OCI-LY7 (cell line): ENCODE data around the gene STH. TPM values are rescaled to one million over a fixed set of nuclear protein-coding genes. Genes with fewer than 3 reads are reported as not detected.

ENCODE experiments used
- BruUV-seq: library from RNA; stranded (reverse); fragments of 400-500 nt; replicated peaks from 2 replicates; lab custom pipeline; 2021; lab: Mats Ljungman, UMichigan
- CTCF ChIA-PET: fragments of 300-600 bp; sonication (Branson Sonifier 250); formaldehyde crosslinking; loops from one replicate; lab custom pipeline; 2022; ENCODE audit warnings: antibody characterized with exemption; ENCODE audit not compliant: unreplicated experiment; lab: Charles Lee
- POLR2A ChIA-PET: fragments of 300-600 bp; sonication (Branson Sonifier 250); formaldehyde crosslinking; loops from one replicate; lab custom pipeline; 2022; ENCODE audit warnings: antibody characterized with exemption; lab: Charles Lee
- DNase-seq: peaks from one replicate; pipeline ENCODE4 v3.0.0-alpha.2; 2015; ENCODE audit warnings: low spot score
- H2AFZ ChIP-seq: fragments of 200-600 bp; sonication (generic), shearing (Covaris generic); 2 replicates; pipeline ENCODE4 v1.6.1; 2014; ENCODE audit warnings: mild to moderate bottlenecking, antibody characterized with exemption, low read length, moderate library complexity
- H3K27ac ChIP-seq: fragments of 200-600 bp; sonication (generic); 2 replicates; pipeline ENCODE4 v1.5.1; 2014; ENCODE audit warnings: mixed run types, low read depth, mild to moderate bottlenecking, moderate library complexity, low read length, inconsistent platforms; ENCODE audit not compliant: poor library complexity, severe bottlenecking
- H3K36me3 ChIP-seq: fragments of 200-600 bp; sonication (generic); 2 replicates; pipeline ENCODE4 v1.6.1; 2014; ENCODE audit warnings: mild to moderate bottlenecking, antibody characterized with exemption, low read length, moderate library complexity, mixed read lengths; ENCODE audit not compliant: insufficient read depth
- H3K4me1 ChIP-seq: fragments of 200-600 bp; sonication (generic); 2 replicates; pipeline ENCODE4 v1.5.1; 2014; ENCODE audit warnings: mild to moderate bottlenecking, low read length; ENCODE audit not compliant: insufficient read depth, poor library complexity, severe bottlenecking
- H3K4me2 ChIP-seq: fragments of 200-600 bp; sonication (generic); 2 replicates; pipeline ENCODE4 v1.6.1; 2014; ENCODE audit warnings: mild to moderate bottlenecking, low read length
- H3K4me3 ChIP-seq: fragments of 200-600 bp; sonication (generic); 2 replicates; pipeline ENCODE4 v1.5.1; 2014; ENCODE audit warnings: mild to moderate bottlenecking, low read depth, low read length; ENCODE audit not compliant: poor library complexity, severe bottlenecking
- H3K79me2 ChIP-seq: fragments of 200-600 bp; sonication (generic); 2 replicates; pipeline ENCODE4 v1.6.1; 2016; ENCODE audit warnings: low read depth, mild to moderate bottlenecking, low read length, moderate library complexity, mixed read lengths; ENCODE audit not compliant: insufficient read depth
- H3K9me2 ChIP-seq: fragments of 200-600 bp; sonication (generic); 2 replicates; pipeline ENCODE4 v1.6.1; 2016; ENCODE audit warnings: mild to moderate bottlenecking, low read length, mixed read lengths; ENCODE audit not compliant: insufficient read depth
- H3K9me3 ChIP-seq: fragments of 200-600 bp; sonication (generic); 2 replicates; pipeline ENCODE4 v1.6.1; 2014; ENCODE audit warnings: mild to moderate bottlenecking, mixed run types, low read length, mixed read lengths
- H4K20me1 ChIP-seq: fragments of 200-600 bp; sonication (generic); 2 replicates; pipeline ENCODE4 v1.6.1; 2014; ENCODE audit warnings: mild to moderate bottlenecking, antibody characterized with exemption, low read length, moderate library complexity, mixed read lengths; ENCODE audit not compliant: insufficient read depth
- EZH2phosphoT487 ChIP-seq: fragments of 200-600 bp; sonication (generic); IDR thresholded peaks from 2 replicates; pipeline ENCODE4 v1.6.1; 2018; ENCODE audit warnings: low read depth, borderline replicate concordance, mild to moderate bottlenecking, mixed run types, antibody characterized with exemption, low read length, moderate library complexity, mixed read lengths
- intact Hi-C: fragments of 100-400 bp; cut with micrococcal nuclease; formaldehyde crosslinking; loops from one replicate; pipeline ENCODE4 v1.10.0; 2022; ENCODE audit not compliant: unreplicated experiment
- total RNA-seq, 2 experiments: library from RNA; depleted of rRNA in 1 of 2; stranded (reverse); fragments of >200 nt in 1 of 2; shearing (Covaris generic) in 1 of 2; gene quantifications; 2 replicates each; pipeline ENCODE4 v1.2.3, GENCODE V29; 2014 to 2022
- TF ChIP-seq, protein P1 (sequence below): fragments of 200-600 bp; sonication (generic); conservative IDR thresholded peaks from 2 replicates; pipeline ENCODE4 v1.5.1; 2014; ENCODE audit warnings: mild to moderate bottlenecking, antibody characterized with exemption, low read length, moderate library complexity, mixed read lengths

The STH gene
- total RNA-seq, 2 experiments from 2014 or later = not detected

GRCh38 chr17:46035112-46035818 is 36.2 kb downstream of the STH start:
- Histone ChIP-seq H3K9me2 (no peaks in the 10 kb centered on the region), H3K9me3 (no peaks in the 10 kb centered on the region), H3K27ac (no peak overlapping the region), H3K4me2 (no peak overlapping the region), H3K4me1 (no peaks in the 10 kb centered on the region), H3K36me3 (peaks cover 100% of the 10 kb centered on the region), H3K79me2 (no peaks in the 10 kb centered on the region), H2AFZ (no peak overlapping the region), H3K4me3 (no peak overlapping the region), H4K20me1 (no peaks in the 10 kb centered on the region)
- ChIA-PET CTCF (no interaction called here), POLR2A (no interaction called here)
- no TSS peak for BruUV-seq
- DNase-seq = no peak
- TF ChIP-seq, protein P1, sequence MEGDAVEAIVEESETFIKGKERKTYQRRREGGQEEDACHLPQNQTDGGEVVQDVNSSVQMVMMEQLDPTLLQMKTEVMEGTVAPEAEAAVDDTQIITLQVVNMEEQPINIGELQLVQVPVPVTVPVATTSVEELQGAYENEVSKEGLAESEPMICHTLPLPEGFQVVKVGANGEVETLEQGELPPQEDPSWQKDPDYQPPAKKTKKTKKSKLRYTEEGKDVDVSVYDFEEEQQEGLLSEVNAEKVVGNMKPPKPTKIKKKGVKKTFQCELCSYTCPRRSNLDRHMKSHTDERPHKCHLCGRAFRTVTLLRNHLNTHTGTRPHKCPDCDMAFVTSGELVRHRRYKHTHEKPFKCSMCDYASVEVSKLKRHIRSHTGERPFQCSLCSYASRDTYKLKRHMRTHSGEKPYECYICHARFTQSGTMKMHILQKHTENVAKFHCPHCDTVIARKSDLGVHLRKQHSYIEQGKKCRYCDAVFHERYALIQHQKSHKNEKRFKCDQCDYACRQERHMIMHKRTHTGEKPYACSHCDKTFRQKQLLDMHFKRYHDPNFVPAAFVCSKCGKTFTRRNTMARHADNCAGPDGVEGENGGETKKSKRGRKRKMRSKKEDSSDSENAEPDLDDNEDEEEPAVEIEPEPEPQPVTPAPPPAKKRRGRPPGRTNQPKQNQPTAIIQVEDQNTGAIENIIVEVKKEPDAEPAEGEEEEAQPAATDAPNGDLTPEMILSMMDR = no peak
- no peak for TF ChIP-seq EZH2phosphoT487
- intact Hi-C loops = no loop called here

DNA sequence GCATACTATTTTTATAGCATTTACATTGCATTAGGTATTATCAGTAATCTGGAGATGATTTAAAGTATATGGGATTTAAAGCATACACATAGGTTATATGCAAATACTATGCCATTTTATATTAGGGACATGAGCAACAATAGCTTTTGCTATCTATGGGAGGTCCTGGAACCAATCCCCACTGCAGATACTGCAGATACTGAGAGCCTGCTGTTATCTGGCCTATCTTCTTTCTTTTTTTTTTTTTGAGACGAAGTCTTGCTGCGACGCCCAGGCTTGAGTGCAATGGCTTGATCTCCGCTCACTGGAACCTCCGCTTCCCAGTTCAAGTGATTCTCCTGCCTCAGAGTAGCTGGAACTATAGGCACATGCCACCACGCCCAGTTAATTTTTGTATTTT is 37.4 kb downstream of the STH start:
- no TSS peak for BruUV-seq
- Histone ChIP-seq H3K4me1 (no peaks in the 10 kb centered on the region), H3K27ac (no peak overlapping the region), H3K4me3 (no peak overlapping the region), H2AFZ (no peak overlapping the region), H3K9me2 (no peaks in the 10 kb centered on the region), H3K36me3 (peaks cover 100% of the 10 kb centered on the region), H3K79me2 (no peaks in the 10 kb centered on the region), H3K9me3 (no peaks in the 10 kb centered on the region), H3K4me2 (no peak overlapping the region), H4K20me1 (no peaks in the 10 kb centered on the region)
- TF ChIP-seq, protein P1 = no peak
- TF ChIP-seq EZH2phosphoT487 = no peak
- POLR2A ChIA-PET = no interaction called here
- no peak for DNase-seq
- intact Hi-C loops = no loop called here
- CTCF ChIA-PET = no interaction called here

GRCh38 chr17:46037722-46038255 is 38.7 kb downstream of the STH start:
- Histone ChIP-seq H3K79me2 (no peaks in the 10 kb centered on the region), H4K20me1 (no peaks in the 10 kb centered on the region), H3K9me3 (no peaks in the 10 kb centered on the region), H3K9me2 (no peaks in the 10 kb centered on the region), H2AFZ (no peak overlapping the region), H3K4me3 (no peak overlapping the region), H3K4me2 (no peak overlapping the region), H3K4me1 (no peaks in the 10 kb centered on the region), H3K27ac (no peak overlapping the region), H3K36me3 (peaks cover 98% of the 10 kb centered on the region)
- BruUV-seq = no TSS peak
- DNase-seq = no peak
- ChIA-PET POLR2A (no interaction called here), CTCF (no interaction called here)
- intact Hi-C loops = no loop called here
- TF ChIP-seq EZH2phosphoT487 = no peak
- TF ChIP-seq, protein P1 = no peak
